GM18870 (cell line): Measurements from ENCODE around the gene MPC2.
A peak's percentile ranks its signal among the peaks of the same experiment; 100 is the strongest.
"Not testable (repeated sequence)": the region's sequence is repeated elsewhere in the genome, so short reads cannot be mapped to it uniquely, and the experiment has no call there.

Experiments
- ATAC-seq: cut with Tn5 transposase; IDR thresholded peaks from one replicate; pipeline ENCODE4 v1.9.1; 2021; ENCODE audit warnings: moderate library complexity; ENCODE audit not compliant: unreplicated experiment

Gene MPC2

DNA sequence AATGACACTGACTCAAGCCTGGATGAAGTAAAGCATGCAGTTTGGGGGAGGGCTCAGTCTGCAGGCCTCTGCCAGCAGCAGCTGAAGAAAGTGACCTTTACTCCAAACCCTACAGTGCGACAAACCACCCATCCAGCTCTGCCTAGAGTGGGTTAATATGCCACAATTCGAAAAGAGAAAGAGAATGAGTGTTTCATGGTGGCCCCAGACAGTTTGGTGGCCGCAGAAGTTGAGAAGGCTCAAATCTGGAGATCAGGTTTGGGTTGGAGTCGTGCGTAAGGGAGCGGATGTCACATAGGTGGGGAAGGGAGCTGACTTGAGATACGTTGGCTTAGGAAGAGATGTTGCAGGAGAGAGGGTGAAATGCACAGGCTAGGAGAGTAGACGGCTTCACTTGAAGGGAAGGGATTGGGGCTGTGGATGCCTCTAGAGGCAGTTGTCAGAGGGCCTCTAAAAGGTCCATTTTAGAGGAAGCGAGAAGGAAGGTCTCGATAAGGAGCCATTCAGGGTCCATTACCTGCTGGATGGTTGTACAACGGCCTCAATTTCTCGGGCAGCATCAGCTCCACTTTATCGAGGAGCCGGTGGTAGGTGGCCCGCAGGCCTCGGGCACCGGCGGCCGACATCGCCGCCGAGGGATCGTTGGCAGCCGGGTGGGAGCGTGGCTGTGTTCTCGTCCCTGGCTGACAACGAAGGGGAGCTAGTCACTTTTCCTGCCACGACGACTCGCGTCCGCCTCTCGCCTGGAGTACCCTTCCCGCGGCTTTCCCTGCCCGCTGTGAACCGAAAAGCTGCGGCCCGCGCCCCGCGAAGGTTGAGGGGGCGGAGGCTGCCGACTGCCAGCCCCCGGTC is 1.4 kb downstream of the MPC2 start:
- peak; percentile 6 for ATAC-seq

- no peak for ATAC-seq
Measured at GRCh38 chr1:167934426-167935215, 2.3 kb downstream of the MPC2 start.

DNA sequence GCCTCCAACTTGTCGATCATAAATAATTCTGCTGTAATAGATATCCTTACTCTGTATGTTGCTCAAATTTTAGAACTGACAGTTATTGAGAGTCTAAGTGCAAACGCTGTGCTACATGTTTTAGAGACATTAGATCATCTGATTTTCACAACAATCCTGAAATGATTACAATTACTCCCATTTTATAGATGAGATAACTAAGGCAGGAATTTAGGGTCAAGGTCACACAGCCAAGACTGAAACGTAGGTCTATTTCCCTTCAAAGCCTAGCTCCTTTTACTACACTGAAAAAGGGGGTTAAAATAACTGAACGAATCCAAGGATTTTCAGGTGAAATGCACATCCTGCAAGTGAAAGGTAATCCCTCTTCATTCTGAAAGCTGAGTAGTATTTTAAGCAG is 3.1 kb downstream of the MPC2 start:
- ATAC-seq = no peak

DNA sequence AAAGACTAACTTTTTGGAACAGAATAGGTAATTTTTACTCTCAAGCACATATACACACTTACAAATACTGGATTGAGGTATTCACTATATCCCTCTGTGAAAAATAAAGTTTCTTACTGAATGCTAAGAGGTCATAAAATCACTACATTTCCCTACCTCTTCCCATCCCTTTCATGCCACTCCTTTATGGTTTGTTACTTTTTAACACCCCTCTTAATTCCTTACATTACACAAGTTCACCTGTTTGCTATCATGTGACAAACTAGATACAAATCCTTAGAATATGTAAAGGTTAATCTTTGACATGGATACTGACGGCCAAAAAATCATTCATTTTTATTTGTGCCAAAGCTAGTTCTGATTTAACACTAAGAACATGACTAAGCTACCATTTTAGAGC is 7.1 kb downstream of the MPC2 start:
- ATAC-seq = no peak

GRCh38 chr1:167928919-167929318 is 8.0 kb downstream of the MPC2 start:
- ATAC-seq = not testable (repeated sequence)

GRCh38 chr1:167928457-167928852 is 8.4 kb downstream of the MPC2 start:
- ATAC-seq = no peak

DNA sequence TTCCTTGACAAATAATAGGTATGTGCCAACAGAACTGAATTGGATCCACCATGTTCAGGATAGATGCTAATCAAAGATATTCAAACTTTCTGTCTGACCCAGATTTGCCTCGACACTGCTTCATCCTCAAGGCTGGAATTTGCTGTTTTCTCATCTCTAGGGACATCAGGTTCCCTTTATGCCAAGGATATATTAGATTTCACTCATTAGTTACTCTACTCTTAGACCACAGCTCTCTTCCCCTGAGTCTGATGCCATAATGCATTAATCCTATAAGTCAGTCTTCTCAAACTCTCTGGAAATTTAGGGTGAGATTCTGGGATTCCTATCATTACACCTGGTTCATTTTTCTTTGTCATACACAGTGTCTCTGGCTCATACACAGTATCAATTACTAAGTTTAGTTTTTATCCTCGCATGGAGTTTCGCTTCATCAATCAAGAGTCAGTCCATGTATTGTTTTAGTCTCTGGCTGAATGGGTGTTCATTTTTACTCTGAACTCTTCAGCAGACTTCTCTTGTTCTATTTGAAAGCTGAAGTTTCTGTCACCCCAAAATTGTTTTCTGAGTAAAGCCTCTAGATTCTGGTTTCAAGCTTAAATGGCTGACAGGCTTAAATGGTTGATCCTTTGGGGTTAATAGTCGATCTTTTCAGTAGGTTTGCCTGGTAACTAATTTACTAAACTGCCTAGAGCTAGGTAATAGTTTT is 9.7 kb downstream of the MPC2 start:
- ATAC-seq = no peak

DNA sequence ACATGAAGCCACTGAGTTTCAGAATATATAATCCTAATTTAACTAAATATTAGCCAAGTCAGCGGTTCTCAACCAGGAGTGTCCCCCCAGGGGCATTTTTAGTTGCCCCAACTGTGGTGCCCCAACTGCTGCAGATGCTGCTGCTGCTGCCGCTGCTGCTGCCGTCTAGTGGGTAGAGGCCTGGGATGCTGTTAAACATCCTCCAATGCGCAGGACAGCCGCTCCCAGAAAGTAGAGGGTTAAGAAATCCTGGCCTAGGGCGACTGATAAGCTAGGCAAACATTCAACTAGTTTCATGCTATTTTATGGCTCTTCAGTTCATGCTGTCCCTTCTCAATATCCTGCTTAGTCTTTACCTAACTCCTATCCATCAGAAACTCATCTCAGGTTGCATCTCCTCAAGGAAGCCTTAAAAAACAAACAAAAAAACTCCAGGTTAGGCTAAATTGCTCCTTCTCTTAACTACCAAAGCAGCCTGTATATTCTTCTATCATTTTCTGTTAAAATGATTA is 10.3 kb downstream of the MPC2 start:
- ATAC-seq = no peak

DNA sequence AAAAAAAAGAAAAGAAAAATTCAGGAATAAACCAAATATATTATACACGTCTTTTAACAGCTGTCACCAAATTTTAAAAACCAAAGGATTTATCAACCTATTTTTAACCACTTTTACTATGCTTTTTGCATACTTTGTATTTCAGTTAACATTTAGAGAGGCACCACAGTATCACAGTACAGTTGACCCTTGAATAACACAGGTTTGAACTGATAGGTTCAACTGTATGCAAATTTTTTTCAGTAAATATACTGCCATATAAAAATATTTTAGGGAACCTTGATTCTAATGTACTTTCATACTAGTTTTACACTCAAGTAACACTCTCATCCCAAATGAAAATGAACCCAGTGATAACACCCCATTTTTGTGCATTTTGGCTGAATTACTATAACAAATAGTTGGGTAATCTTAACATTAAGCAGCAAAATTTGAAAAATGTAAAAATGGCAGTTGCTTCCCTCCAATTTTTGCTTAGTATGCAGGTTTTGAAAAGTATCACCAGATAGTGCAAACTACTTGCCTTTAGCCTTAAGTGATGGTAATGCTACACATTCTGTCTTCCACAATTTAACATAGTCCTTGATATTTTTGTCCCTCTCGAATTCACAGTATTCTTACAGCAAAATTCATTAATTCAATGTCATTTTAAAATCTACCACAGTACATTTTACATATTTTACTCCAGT is 12.2 kb downstream of the MPC2 start:
- ATAC-seq = no peak

DNA sequence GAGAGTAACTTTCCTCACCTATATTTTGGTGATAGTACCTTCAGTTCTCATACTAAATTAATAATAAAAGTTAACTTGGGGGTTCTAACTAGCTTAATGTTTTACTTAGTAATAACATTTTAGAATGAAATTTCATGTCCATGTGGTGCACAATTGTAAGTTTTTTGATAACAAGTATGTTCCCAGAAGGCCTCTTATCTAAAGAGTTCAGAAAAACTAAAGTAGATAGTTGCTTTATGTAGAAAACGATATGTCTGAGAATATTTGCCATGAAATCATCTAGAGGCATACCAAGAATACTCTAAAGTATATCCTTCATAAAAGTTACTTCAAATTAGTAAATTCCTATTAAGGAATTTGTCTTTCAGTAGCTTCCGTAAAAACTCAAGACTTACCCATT is 12.8 kb downstream of the MPC2 start:
- ATAC-seq = no peak

GRCh38 chr1:167923324-167924056 is 13.4 kb downstream of the MPC2 start:
- no peak for ATAC-seq

GRCh38 chr1:167922611-167923074 is 14.2 kb downstream of the MPC2 start:
- no peak for ATAC-seq

GRCh38 chr1:167922023-167922422 is 14.8 kb downstream of the MPC2 start:
- no peak for ATAC-seq

DNA sequence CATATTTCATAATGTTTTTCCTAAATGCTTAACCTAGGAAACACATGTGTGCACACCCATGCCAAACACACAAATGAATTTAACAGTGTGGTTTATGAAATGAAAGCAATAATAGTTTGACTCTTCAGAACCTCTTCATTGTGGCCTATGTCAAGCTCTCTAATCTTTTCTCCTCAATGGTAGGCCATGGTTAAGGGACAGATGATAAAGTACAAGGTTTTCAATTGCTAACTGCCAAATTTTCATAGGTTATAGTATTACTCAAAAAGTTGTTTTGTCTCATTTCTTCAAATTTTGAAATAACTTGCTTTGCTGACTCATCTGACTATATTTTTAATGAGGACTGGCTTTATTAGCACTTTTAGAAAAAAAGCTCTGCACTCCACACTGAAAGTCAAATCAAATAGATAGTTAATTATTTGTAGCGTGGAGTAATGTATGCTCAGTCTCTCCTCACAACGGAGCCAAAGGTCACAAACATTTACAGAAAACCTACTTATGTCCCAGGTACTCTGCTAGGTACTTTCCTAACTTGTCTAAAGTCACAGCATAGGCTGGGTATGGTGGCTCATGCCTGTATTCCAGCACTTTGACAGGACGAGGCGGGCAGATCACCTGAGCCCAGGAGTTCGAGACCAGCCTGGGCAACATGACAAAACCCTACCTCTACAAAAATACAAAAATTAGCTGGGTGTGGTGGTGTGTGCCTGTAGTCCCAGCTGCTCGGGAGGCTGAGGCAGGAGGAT is 19.9 kb downstream of the MPC2 start:
- ATAC-seq = no peak

- no peak for ATAC-seq
Measured at GRCh38 chr1:167915569-167915968, 21.3 kb downstream of the MPC2 start.

GRCh38 chr1:167913895-167914496 is 22.9 kb downstream of the MPC2 start, which contains the start of gene ADCY10:
TSS of gene ADCY10 (minus strand) at chr1:167914134. CDS start at chr1:167905140, 8,994 bp downstream.
- ATAC-seq = no peak

DNA sequence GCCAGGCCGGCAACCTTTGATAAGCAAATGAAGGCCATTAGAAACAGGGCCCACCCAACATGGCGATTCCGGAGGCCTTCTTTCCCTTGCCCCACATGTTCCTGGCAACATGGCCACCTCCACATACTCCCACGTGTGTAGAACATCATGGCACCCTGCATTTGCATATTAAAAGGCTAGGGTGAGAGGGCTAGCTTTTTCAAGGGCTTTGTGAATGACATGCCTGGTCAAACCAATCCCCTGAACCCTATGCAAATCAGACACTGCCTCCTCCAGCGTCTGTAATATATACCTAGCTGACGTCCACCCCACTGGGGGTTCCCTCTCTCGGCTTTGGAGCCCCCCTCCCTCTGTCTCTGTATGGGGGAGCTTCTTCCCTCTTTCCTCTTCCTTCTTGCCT is 24.6 kb downstream of the MPC2 start:
- no peak for ATAC-seq

DNA sequence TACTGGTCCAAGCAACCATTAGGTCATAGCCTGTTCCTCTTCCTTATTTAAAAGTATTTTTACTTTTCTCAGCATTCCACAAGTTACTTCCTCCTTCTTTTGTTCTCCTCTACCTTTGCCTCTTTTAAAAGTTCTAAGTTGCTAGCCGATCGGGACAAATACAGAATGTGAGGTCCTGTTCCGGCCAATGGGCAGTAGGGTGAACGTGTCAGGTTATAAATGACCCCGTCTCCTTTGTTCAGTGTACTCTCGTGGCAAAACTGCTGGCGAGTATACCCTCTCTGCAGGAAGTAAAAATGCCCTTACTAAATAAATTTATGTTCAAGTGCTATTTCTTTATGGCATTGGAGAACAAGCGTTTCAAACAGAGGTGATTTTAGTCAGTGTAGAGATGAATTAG is 25.5 kb downstream of the MPC2 start:
- no peak for ATAC-seq

GRCh38 chr1:167910530-167910929 is 26.3 kb downstream of the MPC2 start:
- ATAC-seq = no peak
